ENCODE data around the gene GBF1.

- no peak for TF ChIP-seq GATA2 (IDR thresholded peaks at IDR 0.05; ENCODE audit: low read depth, low read length)
- TF ChIP-seq GATA3 (IDR thresholded peaks at IDR 0.05; ENCODE audit: low read depth, low read length) = no peak
Observed at GRCh38 chr10:102280397-102281101, 35.2 kb downstream of the GBF1 start.

All from SH-SY5Y (cell line).